SIG-M5 treated with dmso at 0.1 percent for 504 hours (cell line): ENCODE data around the gene DLGAP4.

Source experiments
- DNase-seq: peaks from one replicate; lab custom pipeline; 2025; ENCODE audit not compliant: unreplicated experiment; lab: John Stamatoyannopoulos, UW

Gene DLGAP4

GRCh38 chr20:36346256-36346655, 40.1 kb downstream of the DLGAP4 start:
- DNase-seq, result no peak

- no peak for DNase-seq
These were observed 43.4 kb downstream of the DLGAP4 start for GRCh38 chr20:36349384-36350170.

- DNase-seq, result no peak
These were observed 44.3 kb downstream of the DLGAP4 start for GRCh38 chr20:36350439-36350838.

- no peak for DNase-seq
These were observed 45.8 kb downstream of the DLGAP4 start for GRCh38 chr20:36351937-36352336.

GRCh38 chr20:36352843-36353553, 46.9 kb downstream of the DLGAP4 start:
- DNase-seq, result no peak

GRCh38 chr20:36353740-36354139, 47.6 kb downstream of the DLGAP4 start:
- DNase-seq, result no peak

- DNase-seq, result no peak
These were observed 49.5 kb downstream of the DLGAP4 start for GRCh38 chr20:36355469-36356171.

GRCh38 chr20:36359668-36360406, 53.7 kb downstream of the DLGAP4 start:
- DNase-seq, result no peak

GRCh38 chr20:36360429-36360828, 54.3 kb downstream of the DLGAP4 start:
- DNase-seq, result no peak

GRCh38 chr20:36361406-36361805, 55.3 kb downstream of the DLGAP4 start:
- no peak for DNase-seq

- DNase-seq, result no peak
These were observed 56.1 kb downstream of the DLGAP4 start for GRCh38 chr20:36362261-36362660.

- DNase-seq, result no peak
These were observed 57.0 kb downstream of the DLGAP4 start for GRCh38 chr20:36362978-36363713.

GRCh38 chr20:36364506-36364905, 58.4 kb downstream of the DLGAP4 start:
- no peak for DNase-seq

- DNase-seq, result no peak
These were observed 60.7 kb downstream of the DLGAP4 start for GRCh38 chr20:36366623-36367369.

GRCh38 chr20:36367370-36367745, 61.2 kb downstream of the DLGAP4 start:
- DNase-seq, result no peak

- DNase-seq, result no peak
These were observed 62.0 kb downstream of the DLGAP4 start for GRCh38 chr20:36367907-36368799.

- no peak for DNase-seq
These were observed 62.7 kb downstream of the DLGAP4 start for GRCh38 chr20:36368869-36369268.

- no peak for DNase-seq
These were observed 63.6 kb downstream of the DLGAP4 start for GRCh38 chr20:36369739-36370138.
